GM19463 (cell line): Measurements from ENCODE around the gene ROBO1.
"Not testable (repeated sequence)": the region's sequence is repeated elsewhere in the genome, so short reads cannot be mapped to it uniquely, and the experiment has no call there.

Experiments used
- ATAC-seq: cut with Tn5 transposase; IDR thresholded peaks from one replicate; pipeline ENCODE4 v1.9.1; 2021; ENCODE audit warnings: mild to moderate bottlenecking, moderate library complexity; ENCODE audit not compliant: unreplicated experiment

ROBO1 gene

GRCh38 chr3:79383402-79384012 lies 384.3 kb downstream of the ROBO1 start:
- ATAC-seq = no peak

DNA sequence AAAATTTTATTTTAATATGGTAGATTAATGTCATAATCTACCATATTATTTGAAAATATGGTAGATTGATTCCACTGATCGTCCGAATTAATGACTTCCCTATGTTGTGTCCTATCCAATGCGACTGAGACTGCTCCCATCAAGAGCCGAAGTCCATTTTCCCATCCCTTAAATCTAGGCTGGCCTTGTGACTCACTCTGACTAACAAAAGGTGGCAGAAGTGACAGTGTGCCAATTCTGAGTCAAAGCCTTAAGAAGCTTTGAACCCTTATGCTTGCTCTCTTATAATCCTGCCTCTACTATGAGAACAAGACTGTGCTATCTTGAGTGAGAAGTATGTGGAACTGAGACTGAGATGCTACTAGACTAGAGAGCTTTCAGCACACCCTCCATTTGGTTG lies 387.2 kb downstream of the ROBO1 start:
- no peak for ATAC-seq

DNA sequence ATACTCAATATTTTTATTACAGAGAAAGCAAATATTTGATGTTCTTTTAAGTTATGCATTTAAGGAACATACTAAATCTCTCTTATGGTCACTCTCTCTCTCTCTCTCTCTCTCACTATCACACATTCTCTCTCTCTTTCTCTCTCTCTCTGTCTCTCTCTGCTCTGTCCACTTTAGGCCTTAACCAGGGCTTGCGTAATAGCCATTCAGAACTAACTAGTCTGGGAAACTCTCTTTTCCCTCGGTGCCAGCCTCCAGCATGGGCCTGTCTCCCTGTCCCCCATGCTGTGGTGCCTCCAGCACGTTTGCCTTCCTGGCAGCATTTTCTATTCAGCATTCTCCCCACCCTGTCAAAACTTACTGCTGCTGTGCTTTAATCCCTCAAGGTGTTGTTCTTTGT lies 389.7 kb downstream of the ROBO1 start:
- no peak for ATAC-seq

DNA sequence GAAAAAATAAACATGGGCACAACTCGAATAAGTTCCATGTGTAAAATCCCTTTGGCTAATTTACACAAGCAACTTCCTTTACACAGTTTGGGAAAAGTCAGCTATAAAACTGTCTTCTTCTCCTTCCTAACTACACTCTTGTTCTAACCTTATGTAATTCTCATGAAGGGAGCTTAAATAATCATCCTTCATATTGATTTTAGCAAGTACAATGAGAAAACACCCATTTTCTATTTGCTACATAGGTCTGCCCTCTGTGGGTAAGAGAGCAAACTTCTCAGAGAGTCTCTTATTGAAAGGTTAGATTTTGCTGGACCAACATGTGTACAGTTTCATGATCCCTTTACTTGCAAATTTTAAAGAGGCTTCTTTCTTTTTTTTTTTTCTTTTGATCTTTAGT lies 398.5 kb downstream of the ROBO1 start:
- ATAC-seq = no peak

GRCh38 chr3:79368403-79368802 lies 399.4 kb downstream of the ROBO1 start:
- no peak for ATAC-seq

GRCh38 chr3:79367803-79368202 lies 400.0 kb downstream of the ROBO1 start:
- ATAC-seq = no peak

DNA sequence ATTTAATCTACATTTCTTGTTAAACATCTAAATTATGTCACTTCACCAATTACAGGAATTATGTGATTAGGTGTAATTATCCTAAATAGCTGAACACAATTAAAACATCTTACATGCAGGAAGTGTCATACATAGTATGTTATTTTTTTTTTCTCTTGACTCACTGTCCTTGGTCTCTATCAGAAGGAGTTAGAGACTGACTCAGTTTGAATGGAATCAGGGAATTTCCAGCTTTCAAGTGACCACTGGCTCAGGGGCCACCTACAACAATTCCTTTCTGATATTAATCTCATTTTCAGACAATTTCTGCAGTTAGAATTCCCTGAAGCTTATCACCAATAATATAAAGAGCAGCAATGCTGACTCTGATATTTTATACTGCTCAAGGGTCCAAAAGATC lies 400.7 kb downstream of the ROBO1 start:
- ATAC-seq = no peak

DNA sequence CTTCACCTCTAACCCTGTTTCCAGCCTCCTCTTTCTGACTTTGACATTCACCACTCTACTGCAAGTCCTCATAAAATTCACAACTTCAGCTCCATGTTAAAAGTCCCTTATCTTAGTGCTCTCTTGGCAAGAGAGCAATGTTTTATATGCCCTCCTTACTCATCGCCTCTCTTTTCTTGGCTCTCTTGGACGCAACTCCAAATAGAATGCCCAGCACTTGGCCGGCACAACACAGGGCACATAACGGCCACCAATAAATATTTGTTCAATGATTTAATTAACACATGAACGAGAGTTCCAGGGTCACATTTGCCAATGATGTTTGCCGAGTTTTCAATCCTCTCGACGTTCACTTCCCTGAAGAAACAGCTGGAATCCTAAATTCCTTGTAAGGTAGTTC lies 401.4 kb downstream of the ROBO1 start:
- ATAC-seq = no peak

GRCh38 chr3:79364784-79365183 lies 403.0 kb downstream of the ROBO1 start:
- ATAC-seq = no peak

DNA sequence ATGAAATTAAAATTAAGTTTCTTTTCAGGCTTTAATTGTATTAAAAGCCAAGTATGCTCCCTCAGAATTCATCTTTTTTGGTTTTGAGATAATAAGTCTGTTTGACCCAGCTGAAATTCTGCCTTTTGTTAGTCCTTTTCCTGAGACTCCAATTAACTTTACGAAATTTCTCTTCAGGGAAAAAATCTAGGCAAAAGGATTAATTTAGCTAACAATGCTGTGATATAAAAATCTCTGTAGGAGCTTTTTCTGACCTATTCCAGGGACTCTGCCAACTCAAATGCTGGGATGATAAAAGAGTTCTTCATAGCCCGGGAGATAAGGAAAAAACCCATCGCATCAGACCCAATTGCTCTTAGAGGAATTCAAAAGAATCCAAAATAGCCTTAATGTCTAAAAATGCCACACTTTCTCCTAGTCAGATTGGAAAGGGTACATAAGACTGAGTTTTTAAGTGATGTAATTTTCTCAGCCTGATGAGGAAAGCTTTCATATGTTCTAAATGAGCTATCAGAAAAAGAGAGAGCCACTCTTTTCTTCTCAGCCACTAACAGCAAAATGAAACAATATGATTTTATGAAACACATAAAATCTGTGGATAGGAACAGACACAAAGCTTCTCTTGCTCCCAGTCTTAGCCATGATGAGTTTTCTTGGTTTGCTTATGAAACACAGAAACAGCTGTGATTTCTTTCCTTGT lies 405.1 kb downstream of the ROBO1 start:
- ATAC-seq = no peak

DNA sequence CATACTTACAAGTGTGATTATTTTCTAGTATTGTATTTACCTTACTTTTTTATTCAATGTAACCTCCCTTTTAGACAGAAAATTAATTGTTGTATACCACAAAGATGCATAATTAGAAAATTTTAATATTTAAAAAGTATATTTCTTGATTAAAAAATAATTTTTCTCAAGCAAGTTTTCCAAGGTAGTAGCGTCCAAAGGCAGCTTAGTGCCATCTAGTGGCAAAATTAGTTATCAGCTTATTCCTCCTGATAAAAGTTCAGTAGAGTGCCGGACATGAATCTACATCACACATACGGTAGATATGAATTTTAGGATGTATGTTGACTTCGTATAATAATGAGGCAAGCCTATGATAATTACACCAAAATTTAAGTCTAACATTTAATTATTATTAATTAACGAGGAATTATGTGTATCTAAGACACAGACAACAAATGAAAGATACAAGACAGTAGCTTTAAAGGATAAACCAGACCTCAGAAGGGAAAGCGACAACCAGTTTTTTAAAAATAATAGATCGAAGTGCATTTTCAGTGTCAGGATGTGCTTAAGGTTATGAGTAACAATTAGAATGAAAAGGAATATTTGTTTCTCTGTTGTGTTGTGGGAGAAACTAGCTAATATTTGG lies 405.9 kb downstream of the ROBO1 start:
- ATAC-seq = peak; percentile 76

DNA sequence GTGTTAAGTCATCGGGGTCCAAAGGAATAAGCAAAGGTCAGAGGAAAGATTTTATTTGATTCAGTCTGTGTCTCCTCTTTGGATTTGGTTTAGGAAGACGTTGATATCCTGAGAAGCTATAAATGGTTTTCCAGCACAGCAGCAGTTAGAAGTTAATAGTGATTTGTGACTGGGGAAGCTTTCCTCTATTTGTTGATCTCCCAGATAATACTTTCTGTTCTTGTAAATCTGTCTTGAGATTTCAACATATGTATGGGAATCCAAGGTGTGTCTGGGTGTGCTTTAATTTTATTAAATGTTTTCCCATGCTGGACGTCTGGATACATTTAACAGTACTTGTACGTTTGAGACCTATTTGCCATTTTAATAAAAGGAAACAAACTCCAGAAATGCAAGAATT lies 409.5 kb downstream of the ROBO1 start:
- ATAC-seq = no peak

- ATAC-seq = no peak
Measured at GRCh38 chr3:79354179-79354688, 413.6 kb downstream of the ROBO1 start.

- ATAC-seq = no peak
Measured at GRCh38 chr3:79351699-79352098, 416.1 kb downstream of the ROBO1 start.

- ATAC-seq = no peak
Measured at GRCh38 chr3:79344876-79345871, 422.6 kb downstream of the ROBO1 start.

DNA sequence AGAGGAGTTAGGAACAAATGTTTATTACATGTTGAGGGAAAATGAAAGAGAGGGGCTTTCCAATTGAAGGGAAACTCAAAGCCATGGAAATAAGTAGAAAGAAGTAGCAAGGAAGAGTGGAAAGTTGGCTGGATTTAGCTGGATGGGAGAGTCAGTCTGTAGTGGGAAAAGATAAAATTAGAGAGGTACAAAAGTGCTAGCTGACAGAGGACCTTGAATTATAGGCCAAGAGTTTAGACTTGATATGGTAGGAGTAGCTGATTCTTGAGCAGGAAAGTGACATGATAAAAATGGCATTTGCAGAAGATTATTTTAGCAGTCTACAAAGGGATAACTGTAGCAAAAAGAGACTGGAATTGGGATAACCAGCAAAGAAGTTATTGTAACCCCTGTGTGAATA lies 425.8 kb downstream of the ROBO1 start:
- ATAC-seq = no peak

- ATAC-seq = no peak
Measured at GRCh38 chr3:79339846-79340245, 428.0 kb downstream of the ROBO1 start.

GRCh38 chr3:79337798-79338197 lies 430.0 kb downstream of the ROBO1 start:
- no peak for ATAC-seq

DNA sequence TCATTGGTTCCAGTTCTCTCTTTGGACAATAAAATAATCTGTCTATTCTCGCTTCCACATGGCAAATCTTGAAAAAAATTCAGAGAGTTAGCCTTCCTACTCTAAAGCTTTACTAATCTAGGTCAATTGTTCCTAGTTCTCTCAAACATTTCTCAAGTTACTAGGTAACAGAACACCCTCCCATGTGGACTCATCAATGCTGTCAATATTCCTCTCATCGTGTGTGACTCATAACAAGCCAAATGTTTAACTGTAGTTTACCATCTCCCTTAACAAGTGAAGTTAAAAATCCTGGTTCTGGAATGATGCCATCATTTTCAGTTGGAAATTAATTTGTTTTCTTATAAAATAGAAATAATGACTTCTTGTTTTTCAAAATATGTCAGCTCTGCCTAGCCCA lies 438.6 kb downstream of the ROBO1 start:
- no peak for ATAC-seq

DNA sequence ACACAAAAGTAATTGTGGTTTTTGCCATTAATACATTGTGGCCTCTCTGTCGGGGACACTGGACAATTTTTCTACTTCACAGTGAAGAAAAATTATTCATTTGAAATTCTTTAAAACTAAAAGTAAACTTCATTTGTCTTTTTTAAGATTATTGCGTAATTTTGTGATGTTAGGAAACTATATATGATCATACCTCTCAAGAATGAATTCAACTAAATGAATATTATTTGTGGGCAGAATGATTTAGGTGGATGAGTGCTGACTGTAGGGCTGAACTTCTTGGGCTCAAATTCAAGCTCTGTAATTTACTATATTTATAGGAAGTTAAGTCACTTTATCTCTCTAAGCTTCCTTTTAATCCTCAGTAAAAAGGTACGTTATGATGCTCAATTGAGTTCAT lies 441.2 kb downstream of the ROBO1 start:
- no peak for ATAC-seq

DNA sequence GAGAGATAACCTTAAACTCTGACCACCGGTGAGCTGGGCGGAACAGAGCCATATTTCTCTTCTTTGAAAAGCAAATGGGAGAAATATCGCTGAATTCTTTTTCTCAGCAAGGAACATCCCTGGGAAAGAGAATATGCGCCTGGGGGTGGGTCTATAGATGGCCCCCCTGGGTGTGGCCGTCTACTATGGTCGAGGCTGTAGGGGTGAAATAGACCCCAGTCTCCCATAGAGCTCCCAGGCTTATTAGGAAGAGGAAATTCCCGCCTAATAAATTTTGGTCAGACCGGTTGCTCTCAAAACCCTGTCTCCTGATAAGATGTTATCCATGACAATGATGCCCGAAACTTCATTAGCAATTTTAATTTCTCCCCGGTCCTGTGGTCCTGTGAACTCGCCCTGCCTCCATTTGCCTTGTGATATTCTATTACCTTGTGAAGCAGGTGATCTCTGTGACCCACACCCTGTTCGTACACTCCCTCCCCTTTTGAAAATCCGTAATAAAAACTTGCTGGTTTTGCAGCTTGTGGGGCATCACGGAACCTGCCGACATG lies 441.9 kb downstream of the ROBO1 start:
- ATAC-seq = not testable (repeated sequence)
